ENCODE measurements around the gene HOXD12.

Gene HOXD12

DNA sequence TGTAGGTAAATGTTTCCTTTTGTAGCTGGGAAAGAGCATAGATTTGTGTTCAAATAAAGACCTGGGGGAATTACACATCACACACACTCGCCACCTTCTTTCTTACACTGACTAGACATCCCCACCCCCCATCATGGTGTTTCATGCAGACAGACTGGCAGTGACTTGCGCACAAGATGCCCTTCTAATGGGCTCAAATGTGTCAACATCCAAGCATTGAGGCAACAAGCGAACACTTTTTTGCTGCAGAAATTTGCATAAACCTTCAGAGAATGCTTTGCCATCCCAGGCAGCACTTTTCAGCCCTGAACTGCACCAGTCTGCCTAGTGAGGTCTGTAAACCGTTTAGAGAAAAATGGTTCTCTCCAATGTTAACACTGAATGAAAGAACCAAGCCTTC, 34.4 kb downstream of the HOXD12 start:
- H3K9ac ChIP-seq (ENCODE audit: low read depth, low read length, poor library complexity), result no peak overlapping the region
- no peak overlapping the region for H4K91ac ChIP-seq (ENCODE audit: low read depth, low read length, poor library complexity)
- no peak overlapping the region for H3K4ac ChIP-seq (ENCODE audit: low read length)
- no peak overlapping the region for H2AFZ ChIP-seq (ENCODE audit: low read length)
- H3K36me3 ChIP-seq (replicated peaks in 1 of 2; ENCODE audit: control insufficient read depth in 2 of 2, insufficient read depth in 2 of 2, low read length in 2 of 2), result no peaks in the 10 kb centered on the region
- H3K27me3 ChIP-seq (ENCODE audit: control insufficient read depth in 3 of 3, insufficient read depth in 3 of 3, low read depth in 1 of 3, low read length in 3 of 3), result peaks cover 44 to 98% (median 96%) of the 10 kb centered on the region in 3 experiments
- no peak overlapping the region for H2BK5ac ChIP-seq (ENCODE audit: low read length)
- WGBS, 2 donors (ENCODE audit: extremely low coverage in 2 of 2, insufficient read length in 2 of 2, insufficient replicate concordance in 1 of 2), result no CpG with 5 or more reads among the region's 4 CpGs
- no peak overlapping the region for H4K8ac ChIP-seq (ENCODE audit: low read depth, low read length)
- H3K4me1 ChIP-seq (ENCODE audit: control insufficient read depth in 2 of 2, insufficient read depth in 1 of 2, low read depth in 1 of 2, low read length in 2 of 2), result no peaks in the 10 kb centered on the region
- no peak overlapping the region for H2BK120ac ChIP-seq (ENCODE audit: low read depth, low read length)
- H2BK12ac ChIP-seq (ENCODE audit: low read length), result no peak overlapping the region
- no peak overlapping the region for H2AK5ac ChIP-seq (ENCODE audit: low read depth, low read length)
- H2BK15ac ChIP-seq (ENCODE audit: low read length), result no peak overlapping the region
- DNase-seq (ENCODE audit: low spot score), result no peak
- H3K4me3 ChIP-seq (ENCODE audit: low read length in 2 of 2), result no peak overlapping the region
- H3K79me1 ChIP-seq (ENCODE audit: low read depth, low read length), result no peaks in the 10 kb centered on the region
- H3K9me3 ChIP-seq (replicated peaks in 1 of 2; ENCODE audit: control insufficient read depth in 2 of 2, insufficient read depth in 1 of 2, low read depth in 1 of 2, low read length in 2 of 2), result peaks cover 2 to 16% of the 10 kb centered on the region in 2 donors
- H3K23ac ChIP-seq (ENCODE audit: low read depth, low read length, poor library complexity), result no peak overlapping the region
- no peak overlapping the region for H3K14ac ChIP-seq (ENCODE audit: low read length)
- no peak overlapping the region for H3K27ac ChIP-seq (replicated peaks; ENCODE audit: low read length)
- no peak overlapping the region for H3K4me2 ChIP-seq (ENCODE audit: insufficient read depth, low read length, poor library complexity, severe bottlenecking)
- no peak overlapping the region for H3K18ac ChIP-seq (ENCODE audit: low read length)

DNA sequence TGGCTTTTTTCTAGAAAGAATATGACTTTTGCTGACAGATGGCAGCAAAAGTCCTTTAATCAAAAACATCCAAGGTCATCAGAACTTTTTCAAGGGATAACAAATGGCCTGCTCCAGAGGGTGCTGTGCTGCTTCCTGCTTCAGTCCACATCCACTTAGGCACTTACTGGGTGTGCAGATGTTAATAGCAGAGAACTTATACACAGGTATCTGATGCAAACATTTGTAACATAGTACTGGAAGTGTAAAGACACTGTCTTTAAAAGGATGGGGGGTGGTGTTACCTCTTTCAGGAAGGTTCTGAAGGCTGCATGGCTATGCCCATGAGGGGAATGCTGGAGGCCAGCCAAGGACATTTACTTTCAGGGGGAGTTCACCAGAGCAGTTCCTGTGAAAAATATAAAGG, 35.4 kb downstream of the HOXD12 start:
- H3K14ac ChIP-seq (ENCODE audit: low read length), result no peak overlapping the region

DNA sequence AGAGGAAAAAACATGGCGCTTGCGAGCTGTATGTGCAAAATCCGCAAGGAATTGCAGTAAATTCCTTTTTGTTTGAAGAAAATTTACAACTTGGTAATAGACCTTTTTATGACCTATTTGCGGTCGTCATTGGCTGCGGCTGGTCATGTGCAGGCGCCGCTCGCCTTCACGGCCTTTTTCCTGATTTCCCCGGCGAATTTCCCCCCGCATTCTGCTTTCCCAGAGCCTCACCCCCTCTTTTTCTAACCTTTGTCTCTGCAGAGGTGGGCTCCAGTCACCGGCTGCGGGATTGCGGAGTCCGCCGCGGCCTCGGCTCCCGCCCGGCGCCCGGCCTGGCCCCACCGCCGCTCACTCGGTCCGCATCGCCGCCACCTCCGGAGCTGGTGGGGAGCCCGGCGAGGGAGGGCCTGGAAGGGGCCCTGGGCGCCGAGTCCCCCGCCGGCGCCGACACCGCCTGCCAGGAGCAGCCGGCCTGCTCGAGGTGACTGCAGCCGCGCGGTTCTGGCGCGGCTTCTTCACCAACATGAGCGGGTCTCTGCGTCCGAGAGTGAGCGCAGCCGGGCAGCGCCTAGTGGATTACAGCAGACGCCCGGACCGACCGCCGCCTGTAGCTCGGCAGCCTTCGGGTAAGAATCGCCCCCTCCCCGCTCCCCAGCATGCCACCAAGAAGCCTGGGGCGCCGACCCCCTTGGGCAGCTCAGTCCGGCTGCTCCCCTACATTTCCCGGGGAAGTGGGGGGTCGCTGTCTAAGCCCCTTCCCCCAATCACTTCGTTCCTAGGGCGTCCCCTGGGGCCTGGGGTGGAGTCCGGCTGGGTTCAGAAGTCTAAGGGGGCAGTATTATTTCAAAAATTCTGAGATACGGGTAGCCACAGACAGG, 37.0 kb downstream of the HOXD12 start:
- Histone ChIP-seq H3K4me3 (ENCODE audit: low read length in 2 of 2) (peak overlapping the region in 1 of 2 donors; percentile 6), H3K9ac (ENCODE audit: low read depth, low read length, poor library complexity) (no peak overlapping the region), H3K9me3 (replicated peaks in 1 of 2; ENCODE audit: control insufficient read depth in 2 of 2, insufficient read depth in 1 of 2, low read depth in 1 of 2, low read length in 2 of 2) (peaks cover 9 to 17% of the 10 kb centered on the region in 2 donors), H2AK5ac (ENCODE audit: low read depth, low read length) (no peak overlapping the region), H4K91ac (ENCODE audit: low read depth, low read length, poor library complexity) (no peak overlapping the region), H3K4me1 (ENCODE audit: control insufficient read depth in 2 of 2, insufficient read depth in 1 of 2, low read depth in 1 of 2, low read length in 2 of 2) (peaks cover 0 to 2% of the 10 kb centered on the region in 2 donors), H2BK15ac (ENCODE audit: low read length) (no peak overlapping the region), H3K23ac (ENCODE audit: low read depth, low read length, poor library complexity) (peak overlapping the region; percentile 28), H2BK5ac (ENCODE audit: low read length) (no peak overlapping the region), H3K14ac (ENCODE audit: low read length) (no peak overlapping the region), H3K18ac (ENCODE audit: low read length) (no peak overlapping the region), H3K4me2 (ENCODE audit: insufficient read depth, low read length, poor library complexity, severe bottlenecking) (peak overlapping the region; percentile 59), H3K27ac (replicated peaks; ENCODE audit: low read length) (no peak overlapping the region), H4K8ac (ENCODE audit: low read depth, low read length) (no peak overlapping the region), H3K79me1 (ENCODE audit: low read depth, low read length) (no peaks in the 10 kb centered on the region), H2BK12ac (ENCODE audit: low read length) (no peak overlapping the region), H3K27me3 (ENCODE audit: control insufficient read depth in 3 of 3, insufficient read depth in 3 of 3, low read depth in 1 of 3, low read length in 3 of 3) (peaks cover 38 to 97% (median 94%) of the 10 kb centered on the region in 3 experiments), H3K36me3 (replicated peaks in 1 of 2; ENCODE audit: control insufficient read depth in 2 of 2, insufficient read depth in 2 of 2, low read length in 2 of 2) (no peaks in the 10 kb centered on the region), H2BK120ac (ENCODE audit: low read depth, low read length) (no peak overlapping the region), H3K4ac (ENCODE audit: low read length) (no peak overlapping the region), H2AFZ (ENCODE audit: low read length) (peak overlapping the region; percentile 86)
- no peak for DNase-seq (ENCODE audit: low spot score)
- no CpG with 5 or more reads among the region's 71 CpGs for WGBS, 2 donors (ENCODE audit: extremely low coverage in 2 of 2, insufficient read length in 2 of 2, insufficient replicate concordance in 1 of 2)

More for the DNA sequence above, 35.4 kb downstream of the HOXD12 start:
- no peak overlapping the region for H2AFZ ChIP-seq (ENCODE audit: low read length)
- no peak overlapping the region for H3K4ac ChIP-seq (ENCODE audit: low read length)
- no peak overlapping the region for H3K4me3 ChIP-seq (ENCODE audit: low read length in 2 of 2)
- no peaks in the 10 kb centered on the region for H3K79me1 ChIP-seq (ENCODE audit: low read depth, low read length)
- peaks cover 5 to 17% of the 10 kb centered on the region in 2 donors for H3K9me3 ChIP-seq (replicated peaks in 1 of 2; ENCODE audit: control insufficient read depth in 2 of 2, insufficient read depth in 1 of 2, low read depth in 1 of 2, low read length in 2 of 2)
- no peak overlapping the region for H4K8ac ChIP-seq (ENCODE audit: low read depth, low read length)
- no peaks in the 10 kb centered on the region for H3K36me3 ChIP-seq (replicated peaks in 1 of 2; ENCODE audit: control insufficient read depth in 2 of 2, insufficient read depth in 2 of 2, low read length in 2 of 2)
- no peaks in the 10 kb centered on the region for H3K4me1 ChIP-seq (ENCODE audit: control insufficient read depth in 2 of 2, insufficient read depth in 1 of 2, low read depth in 1 of 2, low read length in 2 of 2)
- no peak overlapping the region for H3K23ac ChIP-seq (ENCODE audit: low read depth, low read length, poor library complexity)
- no peak overlapping the region for H3K27ac ChIP-seq (replicated peaks; ENCODE audit: low read length)
- H3K4me2 ChIP-seq (ENCODE audit: insufficient read depth, low read length, poor library complexity, severe bottlenecking), result no peak overlapping the region
- H2BK15ac ChIP-seq (ENCODE audit: low read length), result no peak overlapping the region
- DNase-seq (ENCODE audit: low spot score), result no peak
- no peak overlapping the region for H3K18ac ChIP-seq (ENCODE audit: low read length)
- H2BK120ac ChIP-seq (ENCODE audit: low read depth, low read length), result no peak overlapping the region
- H3K9ac ChIP-seq (ENCODE audit: low read depth, low read length, poor library complexity), result no peak overlapping the region
- no peak overlapping the region for H2BK5ac ChIP-seq (ENCODE audit: low read length)
- H2AK5ac ChIP-seq (ENCODE audit: low read depth, low read length), result no peak overlapping the region
- H4K91ac ChIP-seq (ENCODE audit: low read depth, low read length, poor library complexity), result no peak overlapping the region
- peaks cover 43 to 100% (median 96%) of the 10 kb centered on the region in 3 experiments for H3K27me3 ChIP-seq (ENCODE audit: control insufficient read depth in 3 of 3, insufficient read depth in 3 of 3, low read depth in 1 of 3, low read length in 3 of 3)
- H2BK12ac ChIP-seq (ENCODE audit: low read length), result no peak overlapping the region

DNA sequence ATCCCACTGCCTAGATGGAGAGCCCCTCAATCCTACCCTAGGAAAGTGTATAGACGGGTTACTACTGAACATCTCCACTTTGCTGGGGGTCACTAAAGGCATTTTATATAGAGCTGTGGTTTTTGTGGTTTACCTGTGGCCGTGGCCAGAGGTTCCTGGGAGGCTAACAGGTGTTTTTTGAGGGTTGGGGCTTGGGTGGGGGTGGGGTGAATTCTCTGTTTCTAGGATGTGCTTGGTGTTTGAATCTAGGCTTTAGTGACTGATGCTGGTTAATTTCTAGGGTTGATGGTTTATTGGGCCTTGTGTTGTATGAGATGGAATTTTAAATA, 37.6 kb downstream of the HOXD12 start:
- no CpG with 5 or more reads among the region's 2 CpGs for WGBS, 2 donors (ENCODE audit: extremely low coverage in 2 of 2, insufficient read length in 2 of 2, insufficient replicate concordance in 1 of 2)

More for the DNA sequence above, 37.6 kb downstream of the HOXD12 start:
- Histone ChIP-seq H3K4me2 (ENCODE audit: insufficient read depth, low read length, poor library complexity, severe bottlenecking) (no peak overlapping the region), H2BK120ac (ENCODE audit: low read depth, low read length) (no peak overlapping the region), H4K8ac (ENCODE audit: low read depth, low read length) (no peak overlapping the region), H2BK5ac (ENCODE audit: low read length) (no peak overlapping the region), H3K9me3 (replicated peaks in 1 of 2; ENCODE audit: control insufficient read depth in 2 of 2, insufficient read depth in 1 of 2, low read depth in 1 of 2, low read length in 2 of 2) (peaks cover 9 to 17% of the 10 kb centered on the region in 2 donors), H3K79me1 (ENCODE audit: low read depth, low read length) (no peaks in the 10 kb centered on the region), H3K4me1 (ENCODE audit: control insufficient read depth in 2 of 2, insufficient read depth in 1 of 2, low read depth in 1 of 2, low read length in 2 of 2) (peaks cover 0 to 2% of the 10 kb centered on the region in 2 donors), H3K23ac (ENCODE audit: low read depth, low read length, poor library complexity) (no peak overlapping the region), H3K4me3 (ENCODE audit: low read length in 2 of 2) (no peak overlapping the region), H2BK15ac (ENCODE audit: low read length) (no peak overlapping the region), H3K14ac (ENCODE audit: low read length) (no peak overlapping the region), H2BK12ac (ENCODE audit: low read length) (no peak overlapping the region), H3K27ac (replicated peaks; ENCODE audit: low read length) (no peak overlapping the region), H2AK5ac (ENCODE audit: low read depth, low read length) (no peak overlapping the region), H3K9ac (ENCODE audit: low read depth, low read length, poor library complexity) (no peak overlapping the region), H3K36me3 (replicated peaks in 1 of 2; ENCODE audit: control insufficient read depth in 2 of 2, insufficient read depth in 2 of 2, low read length in 2 of 2) (no peaks in the 10 kb centered on the region), H3K27me3 (ENCODE audit: control insufficient read depth in 3 of 3, insufficient read depth in 3 of 3, low read depth in 1 of 3, low read length in 3 of 3) (peaks cover 38 to 97% (median 95%) of the 10 kb centered on the region in 3 experiments), H3K4ac (ENCODE audit: low read length) (no peak overlapping the region), H3K18ac (ENCODE audit: low read length) (no peak overlapping the region), H4K91ac (ENCODE audit: low read depth, low read length, poor library complexity) (no peak overlapping the region), H2AFZ (ENCODE audit: low read length) (no peak overlapping the region)
- DNase-seq (ENCODE audit: low spot score), result no peak
